Activated CD4-positive, alpha-beta T cell treated with anti-CD3 and anti-CD28 coated beads for 36 hours (primary cell): Measurements from ENCODE around the gene KNDC1. TPM values are rescaled to one million over a fixed set of nuclear protein-coding genes. Genes with fewer than 3 reads are reported as not detected.
A peak's percentile ranks its signal among the peaks of the same experiment; 100 is the strongest.

Source experiments
- ATAC-seq: fragments of 200-7000 bp; cut with Tn5 transposase; one replicate; pipeline ENCODE4 v1.10.0; 2021; ENCODE audit warnings: mild to moderate bottlenecking, moderate library complexity
- CTCF ChIA-PET: fragments of 350-600 bp; sonication (Branson Sonifier 250); formaldehyde crosslinking; loops from one replicate; lab custom pipeline; 2021; ENCODE audit warnings: antibody characterized with exemption; lab: Charles Lee
- POLR2A ChIA-PET: fragments of 350-600 bp; sonication (Branson Sonifier 250); formaldehyde crosslinking; loops from one replicate; lab custom pipeline; 2021; ENCODE audit warnings: antibody characterized with exemption, inconsistent platforms; lab: Charles Lee
- DNase-seq: peaks from one replicate; pipeline ENCODE4 v3.0.0-alpha.2; 2020
- H3K27ac Mint-ChIP-seq: one replicate; pipeline ENCODE4 v1.8.0; 2021; ENCODE audit warnings: mixed read lengths
- H3K27me3 Mint-ChIP-seq: one replicate; pipeline ENCODE4 v1.8.0; 2021; ENCODE audit warnings: mixed read lengths
- H3K36me3 Mint-ChIP-seq: one replicate; pipeline ENCODE4 v1.8.0; 2021; ENCODE audit warnings: low read depth, mixed read lengths
- H3K4me1 Mint-ChIP-seq: one replicate; pipeline ENCODE4 v1.8.0; 2021; ENCODE audit warnings: mixed read lengths
- H3K4me3 Mint-ChIP-seq: one replicate; pipeline ENCODE4 v1.8.0; 2021; ENCODE audit warnings: mild to moderate bottlenecking, moderate library complexity, mixed read lengths
- H3K9me3 Mint-ChIP-seq: one replicate; pipeline ENCODE4 v1.8.0; 2021; ENCODE audit warnings: low read depth, mixed read lengths
- intact Hi-C, 2 experiments: fragments of 100-400 bp; cut with DNase I in 1 of 2; cut with micrococcal nuclease in 1 of 2; formaldehyde crosslinking; loops; one replicate each; pipeline versions ENCODE4 v1.14.2 to v1.15.1; 2022 to 2024; cut with DNase I, micrococcal nuclease
- total RNA-seq, 2 experiments: library from RNA; stranded (reverse); gene quantifications; one replicate each; pipeline ENCODE4 v1.2.3, GENCODE V29; 2021

The KNDC1 gene
- total RNA-seq, 2 experiments from 2014 or later, result not detected

DNA sequence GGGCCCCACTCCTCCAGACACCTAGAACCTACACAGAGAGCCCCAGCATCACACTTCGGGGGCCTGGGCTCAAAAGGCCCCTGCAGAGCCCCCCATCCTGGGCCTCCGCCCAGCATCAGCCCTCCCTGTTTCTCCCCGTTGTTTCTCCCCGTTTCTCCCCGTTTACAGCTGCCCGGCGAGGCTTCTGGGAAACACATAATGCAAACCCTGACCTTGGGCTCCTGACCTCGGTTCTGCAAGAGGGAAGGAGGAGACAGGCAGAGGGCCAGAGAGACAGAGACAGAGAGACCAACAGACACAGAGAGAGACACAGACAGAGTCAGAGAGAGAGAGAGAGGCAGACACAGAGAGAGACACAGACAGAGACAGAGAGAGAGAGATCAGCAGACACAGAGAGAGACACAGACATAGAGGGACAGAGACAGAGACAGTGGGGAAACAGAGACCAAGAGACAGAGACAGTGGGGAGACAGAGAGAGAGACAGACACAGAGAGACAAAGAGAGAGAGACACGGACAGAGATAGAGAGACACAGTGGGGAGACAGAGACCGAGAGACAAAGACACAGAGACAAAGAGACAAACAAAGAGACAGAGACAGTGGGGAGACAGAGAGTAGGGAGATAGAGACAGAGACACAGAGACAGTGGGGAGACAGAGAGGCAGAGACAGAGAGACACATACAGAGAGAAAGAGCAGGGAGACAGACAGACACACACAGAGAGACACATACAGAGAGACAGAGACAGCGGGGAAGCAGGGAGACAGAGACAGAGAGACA lies 90.1 kb downstream of the KNDC1 start:
- no peaks in the 10 kb centered on the region for H3K9me3 Mint-ChIP-seq
- ChIA-PET CTCF (no interaction called here), POLR2A (no interaction called here)

DNA sequence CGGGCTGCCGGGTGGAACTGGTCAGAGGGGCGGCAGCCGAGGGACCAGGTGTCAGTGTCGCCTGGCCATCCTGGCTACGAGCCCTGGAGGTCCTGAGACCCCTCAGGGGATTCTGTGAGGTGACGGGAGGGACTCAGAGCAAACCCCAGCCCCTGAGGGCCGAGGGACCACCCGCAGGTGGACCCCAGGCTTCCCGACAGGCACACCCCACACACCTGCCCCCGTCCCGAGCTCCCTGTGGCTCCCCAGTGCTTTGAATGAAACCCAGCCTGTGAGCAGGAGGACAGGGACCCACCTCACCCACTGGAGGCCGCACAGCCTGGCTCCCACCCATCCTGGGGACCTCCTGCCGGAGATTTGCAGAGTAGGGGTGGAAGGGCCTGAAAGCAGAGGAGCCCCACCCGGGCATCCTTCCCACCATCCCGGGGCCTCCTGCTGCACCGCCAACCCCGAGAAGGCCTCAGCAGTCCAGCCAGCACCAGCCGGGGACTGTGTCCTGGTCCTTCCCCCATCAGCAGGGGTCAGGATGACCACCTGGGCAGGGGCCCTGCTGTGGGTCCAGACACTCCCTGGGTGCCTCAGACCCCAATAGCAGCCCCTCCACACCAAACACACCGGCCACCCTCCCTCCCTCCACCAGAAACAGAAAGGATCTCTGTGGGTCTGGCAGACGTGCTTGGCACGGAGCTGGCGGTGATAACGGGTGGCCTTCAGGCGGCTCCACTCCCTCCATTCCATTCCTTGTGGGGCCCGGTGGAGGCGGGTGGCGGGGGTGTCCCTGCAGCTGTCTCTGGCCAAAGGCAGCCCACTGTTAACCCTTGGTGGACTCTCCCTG lies 91.6 kb downstream of the KNDC1 start:
- POLR2A ChIA-PET, result no interaction called here
- no peaks in the 10 kb centered on the region for H3K4me1 Mint-ChIP-seq
- no peaks in the 10 kb centered on the region for H3K36me3 Mint-ChIP-seq
- H3K4me3 Mint-ChIP-seq, result no peak overlapping the region
- no peaks in the 10 kb centered on the region for H3K27me3 Mint-ChIP-seq
- DNase-seq (no peak), ATAC-seq (no peak)
- no peak overlapping the region for H3K27ac Mint-ChIP-seq
- CTCF ChIA-PET, result no interaction called here
- H3K9me3 Mint-ChIP-seq, result no peaks in the 10 kb centered on the region
- intact Hi-C loops, result loop anchor here in 1 of 2 experiments (10.0 kb wide), 1 partner anchor 1347 kb away; the partner anchor contains the start of gene PPP2R2D

More for the DNA sequence above, 90.1 kb downstream of the KNDC1 start:
- Mint-ChIP-seq H3K4me1 (no peaks in the 10 kb centered on the region), H3K27ac (no peak overlapping the region), H3K27me3 (no peaks in the 10 kb centered on the region), H3K36me3 (no peaks in the 10 kb centered on the region), H3K4me3 (no peak overlapping the region)
- no peak for ATAC-seq
- no peak for DNase-seq
- intact Hi-C loops, result loop anchor here in 1 of 2 experiments (10.0 kb wide), 1 partner anchor 1345 kb away; the partner anchor contains the start of gene PPP2R2D

DNA sequence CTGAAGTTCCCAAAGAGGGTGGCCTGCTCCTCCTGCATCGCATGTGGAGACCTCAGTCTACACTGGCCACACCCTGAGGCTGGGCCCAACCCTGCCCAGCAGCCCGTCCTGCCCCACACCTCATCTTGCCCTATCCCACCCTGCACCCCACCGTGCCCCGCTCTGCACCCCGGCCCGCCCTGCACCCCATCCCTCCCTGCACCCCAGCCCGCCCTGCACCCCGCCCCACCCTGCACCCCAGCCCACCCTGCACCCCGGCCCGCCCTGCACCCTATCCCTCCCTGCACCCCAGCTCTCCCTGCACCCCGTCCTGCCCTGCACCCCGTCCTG lies 92.2 kb downstream of the KNDC1 start:
- peaks cover 4% of the 10 kb centered on the region for H3K4me1 Mint-ChIP-seq
- H3K36me3 Mint-ChIP-seq, result no peaks in the 10 kb centered on the region
- H3K4me3 Mint-ChIP-seq, result no peak overlapping the region
- ATAC-seq, result no peak
- DNase-seq, result no peak
- no peak overlapping the region for H3K27ac Mint-ChIP-seq
- ChIA-PET POLR2A (no interaction called here), CTCF (no interaction called here)
- intact Hi-C loops, result loop anchor here in 1 of 2 experiments (10.0 kb wide), 1 partner anchor 1347 kb away; the partner anchor contains the start of gene PPP2R2D
- no peaks in the 10 kb centered on the region for H3K9me3 Mint-ChIP-seq
- H3K27me3 Mint-ChIP-seq, result no peaks in the 10 kb centered on the region

DNA sequence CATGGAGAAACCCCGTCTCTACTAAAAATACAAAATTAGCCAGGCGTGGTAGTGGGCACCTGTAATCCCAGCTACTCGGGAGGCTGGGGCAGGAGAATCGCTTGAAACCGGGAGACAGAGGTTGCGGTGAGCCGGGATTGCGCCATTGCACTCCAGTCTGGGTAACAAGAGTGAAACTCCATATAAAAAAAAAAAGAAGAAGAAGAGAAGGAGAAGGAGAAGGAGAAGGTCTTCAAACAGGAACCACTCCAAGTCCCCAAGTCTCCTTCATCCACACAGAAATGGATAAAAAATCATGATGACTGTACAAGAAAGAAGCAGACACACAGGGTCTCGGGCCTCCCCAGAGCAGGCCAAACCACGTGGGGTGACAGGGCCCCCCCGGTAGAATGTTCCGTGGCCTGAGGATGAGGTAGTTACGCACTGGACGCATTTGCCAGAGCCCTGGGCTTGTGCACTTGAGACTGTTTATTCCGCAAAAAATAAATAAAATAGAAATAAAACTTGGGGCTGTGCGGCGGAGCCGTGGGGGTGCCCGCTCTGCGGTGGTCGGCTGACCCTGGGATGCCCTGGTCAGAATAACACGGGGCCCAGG lies 93.4 kb downstream of the KNDC1 start:
- intact Hi-C loops, result loop anchor here in 1 of 2 experiments (10.0 kb wide), 1 partner anchor 1349 kb away; the partner anchor contains the start of gene PPP2R2D
- DNase-seq, result no peak
- no peak overlapping the region for H3K4me3 Mint-ChIP-seq
- ATAC-seq, result no peak
- no peaks in the 10 kb centered on the region for H3K9me3 Mint-ChIP-seq
- H3K36me3 Mint-ChIP-seq, result no peaks in the 10 kb centered on the region
- CTCF ChIA-PET, result no interaction called here
- H3K27ac Mint-ChIP-seq, result no peak overlapping the region
- POLR2A ChIA-PET, result no interaction called here
- peaks cover 16% of the 10 kb centered on the region for H3K4me1 Mint-ChIP-seq
- no peaks in the 10 kb centered on the region for H3K27me3 Mint-ChIP-seq

DNA sequence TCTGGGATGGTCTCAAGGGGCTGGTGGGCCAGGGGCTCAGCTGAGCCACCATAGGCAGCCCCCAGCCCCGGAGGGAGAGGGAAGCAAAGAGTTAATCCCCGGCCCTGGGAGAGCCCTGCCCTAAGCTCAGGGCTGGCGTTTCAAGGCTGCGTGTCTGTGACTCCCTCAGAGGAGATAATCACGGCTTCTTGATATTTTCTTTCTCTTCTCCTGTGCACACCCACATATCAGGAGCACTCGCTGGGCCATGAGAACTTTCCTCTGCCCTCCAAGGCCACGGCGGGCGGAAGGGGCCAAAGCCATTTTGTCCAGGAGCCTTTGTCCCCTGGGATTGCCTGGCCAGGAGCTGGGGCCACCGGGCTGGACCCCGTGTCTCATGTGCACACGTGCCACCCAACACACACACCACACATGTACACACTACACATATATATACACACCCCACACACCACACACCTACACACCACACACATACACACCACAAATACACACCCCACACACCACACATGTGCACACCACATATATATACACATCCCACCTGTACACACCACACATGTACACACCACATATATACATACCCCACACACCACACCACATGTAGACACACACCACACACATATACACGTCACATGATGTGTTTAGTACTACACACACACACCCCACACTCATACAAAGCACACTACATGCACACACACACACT lies 94.6 kb downstream of the KNDC1 start:
- Mint-ChIP-seq H3K27ac (no peak overlapping the region), H3K27me3 (no peaks in the 10 kb centered on the region), H3K4me1 (peaks cover 25% of the 10 kb centered on the region), H3K9me3 (no peaks in the 10 kb centered on the region), H3K36me3 (no peaks in the 10 kb centered on the region), H3K4me3 (no peak overlapping the region)
- DNase-seq, result no peak
- intact Hi-C loops, result loop anchor here (5.0 to 10.0 kb wide), 3 partner anchors 138 to 1350 kb away; partner anchors contain the start of genes BNIP3 (in 1 of the 2), MTG1 (in 1 of the 2) and PPP2R2D (in 1 of the 2)
- POLR2A ChIA-PET, result no interaction called here
- no peak for ATAC-seq
- CTCF ChIA-PET, result no interaction called here

DNA sequence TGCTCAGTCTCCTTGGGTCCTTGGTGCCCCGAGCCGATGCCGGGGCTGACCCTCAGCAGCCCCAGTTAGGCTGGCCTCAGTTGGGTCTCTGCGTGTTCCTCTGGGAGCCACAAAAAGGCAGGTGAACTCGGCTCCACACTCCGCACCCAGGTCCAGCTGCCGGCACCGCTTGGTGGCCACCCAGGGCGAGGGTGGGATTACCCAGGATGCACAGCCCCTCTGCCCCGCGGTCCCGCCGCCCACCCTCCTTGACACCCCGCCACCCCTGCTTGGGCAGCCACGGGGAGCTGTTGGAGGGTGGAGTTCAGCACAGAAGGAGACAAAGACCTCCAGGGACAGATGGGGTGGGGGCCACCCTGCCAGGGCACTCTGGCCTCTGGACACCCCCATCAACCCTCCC lies 95.3 kb downstream of the KNDC1 start:
- Mint-ChIP-seq H3K4me1 (peaks cover 32% of the 10 kb centered on the region), H3K9me3 (no peaks in the 10 kb centered on the region), H3K4me3 (no peak overlapping the region), H3K36me3 (no peaks in the 10 kb centered on the region), H3K27ac (no peak overlapping the region), H3K27me3 (no peaks in the 10 kb centered on the region)
- ChIA-PET CTCF (interaction anchor here (0.5 kb wide), 1 partner anchor 12 kb away, joined by 4 read pairs; no protein-coding TSS in a partner anchor), POLR2A (no interaction called here)
- intact Hi-C loops, result loop anchor here (5.0 to 10.0 kb wide), 3 partner anchors 137 to 1351 kb away; partner anchors contain the start of genes BNIP3 (in 1 of the 2), MTG1 (in 1 of the 2) and PPP2R2D (in 1 of the 2)
- no peak for DNase-seq
- ATAC-seq, result no peak

DNA sequence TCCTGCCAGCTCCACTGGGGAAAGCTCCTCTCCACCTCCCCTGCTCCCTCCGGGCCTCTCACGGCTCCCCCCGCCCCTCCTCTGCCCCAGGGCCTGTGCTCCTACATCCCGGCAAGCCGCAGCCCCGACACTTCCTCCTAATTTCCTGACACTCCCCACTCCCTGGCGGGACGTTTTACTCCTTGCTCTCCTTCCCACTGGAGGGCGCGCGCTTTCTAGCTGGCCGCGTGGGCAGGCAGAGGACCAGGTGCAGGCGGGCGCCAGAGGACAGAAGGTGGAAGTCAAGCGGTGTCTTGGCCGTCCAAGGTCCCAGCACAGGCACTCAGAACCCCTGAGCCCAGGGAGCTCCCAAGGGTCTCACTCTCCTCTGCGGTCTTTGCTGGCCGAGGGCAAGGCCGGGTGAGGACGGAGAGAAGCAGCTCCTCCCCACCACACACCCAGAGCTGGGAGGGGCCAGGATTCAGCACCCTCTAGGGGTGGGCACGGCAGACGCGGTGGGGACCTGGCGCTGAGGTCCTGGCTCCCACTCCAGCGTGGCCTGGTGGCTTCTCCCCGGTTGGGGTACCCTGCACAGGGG lies 97.6 kb downstream of the KNDC1 start:
- CTCF ChIA-PET, result interaction anchor here (0.5 to 2.4 kb wide), 9 partner anchors 16 to 355 kb away, joined by 3 to 9 read pairs (median 4); no protein-coding TSS in a partner anchor
- DNase-seq (peak; percentile 52), ATAC-seq (no peak)
- POLR2A ChIA-PET, result no interaction called here
- Mint-ChIP-seq H3K27ac (peak overlapping the region; percentile 88), H3K4me1 (peaks cover 48% of the 10 kb centered on the region), H3K27me3 (no peaks in the 10 kb centered on the region), H3K4me3 (peak overlapping the region; percentile 48), H3K36me3 (peaks cover 3% of the 10 kb centered on the region), H3K9me3 (no peaks in the 10 kb centered on the region)
- intact Hi-C loops, result loop anchor here (5.0 to 10.0 kb wide), 3 partner anchors 135 to 1353 kb away; partner anchors contain the start of genes BNIP3 (in 1 of the 2), MTG1 (in 1 of the 2) and PPP2R2D (in 1 of the 2)

DNA sequence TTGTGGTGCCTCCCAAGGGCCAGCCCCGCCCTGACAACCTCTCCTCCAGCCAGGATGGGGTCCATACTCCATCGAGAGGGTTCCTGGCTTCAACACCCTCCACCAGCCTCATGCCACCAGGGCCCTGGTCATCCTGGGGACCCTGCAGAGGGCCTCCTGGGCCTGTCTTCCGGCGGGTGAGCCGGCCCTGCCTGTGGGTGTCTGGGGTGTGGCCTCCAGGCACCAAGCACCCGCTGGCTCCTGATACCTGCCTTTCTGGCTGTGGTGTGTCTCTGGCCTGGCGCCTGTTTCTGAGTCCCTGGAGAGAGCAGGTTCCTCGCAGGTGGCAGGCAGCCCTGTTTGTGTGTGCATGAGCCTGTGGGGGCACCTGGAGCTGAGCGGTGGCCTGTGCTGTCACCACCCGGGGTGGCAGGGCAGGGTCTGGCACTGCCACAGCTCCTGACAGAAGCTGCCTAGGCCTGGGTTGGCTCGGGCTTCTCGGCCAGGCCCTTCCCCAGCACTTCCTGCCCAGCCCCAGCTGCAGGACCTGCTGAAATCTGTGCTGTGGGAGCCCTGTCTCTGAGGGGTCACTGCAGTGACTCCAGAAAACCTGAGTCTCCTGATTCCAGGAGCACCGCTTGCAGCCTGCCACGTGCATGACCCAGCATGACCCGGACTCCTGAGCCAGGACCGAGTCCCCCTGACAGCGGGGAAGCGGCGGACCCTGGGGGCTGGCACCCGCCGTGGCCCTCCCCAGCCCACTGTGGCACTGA lies 98.2 kb downstream of the KNDC1 start:
- ChIA-PET CTCF (interaction anchor here (0.5 to 2.4 kb wide), 8 partner anchors 17 to 355 kb away, joined by 3 to 9 read pairs (median 4); no protein-coding TSS in a partner anchor), POLR2A (interaction anchor here (1.4 to 1.5 kb wide), 2 partner anchors 17 to 32 kb away, joined by 3 to 13 read pairs; no protein-coding TSS in a partner anchor)
- ATAC-seq (peak; percentile 17), DNase-seq (peak; percentile 75)
- intact Hi-C loops, result loop anchor here (5.0 to 10.0 kb wide), 3 partner anchors 134 to 1353 kb away; partner anchors contain the start of genes BNIP3 (in 1 of the 2), MTG1 (in 1 of the 2) and PPP2R2D (in 1 of the 2)
- Mint-ChIP-seq H3K4me1 (peaks cover 54% of the 10 kb centered on the region), H3K4me3 (peak overlapping the region; percentile 48), H3K27me3 (no peaks in the 10 kb centered on the region), H3K27ac (peak overlapping the region; percentile 88), H3K36me3 (peaks cover 7% of the 10 kb centered on the region), H3K9me3 (no peaks in the 10 kb centered on the region)

DNA sequence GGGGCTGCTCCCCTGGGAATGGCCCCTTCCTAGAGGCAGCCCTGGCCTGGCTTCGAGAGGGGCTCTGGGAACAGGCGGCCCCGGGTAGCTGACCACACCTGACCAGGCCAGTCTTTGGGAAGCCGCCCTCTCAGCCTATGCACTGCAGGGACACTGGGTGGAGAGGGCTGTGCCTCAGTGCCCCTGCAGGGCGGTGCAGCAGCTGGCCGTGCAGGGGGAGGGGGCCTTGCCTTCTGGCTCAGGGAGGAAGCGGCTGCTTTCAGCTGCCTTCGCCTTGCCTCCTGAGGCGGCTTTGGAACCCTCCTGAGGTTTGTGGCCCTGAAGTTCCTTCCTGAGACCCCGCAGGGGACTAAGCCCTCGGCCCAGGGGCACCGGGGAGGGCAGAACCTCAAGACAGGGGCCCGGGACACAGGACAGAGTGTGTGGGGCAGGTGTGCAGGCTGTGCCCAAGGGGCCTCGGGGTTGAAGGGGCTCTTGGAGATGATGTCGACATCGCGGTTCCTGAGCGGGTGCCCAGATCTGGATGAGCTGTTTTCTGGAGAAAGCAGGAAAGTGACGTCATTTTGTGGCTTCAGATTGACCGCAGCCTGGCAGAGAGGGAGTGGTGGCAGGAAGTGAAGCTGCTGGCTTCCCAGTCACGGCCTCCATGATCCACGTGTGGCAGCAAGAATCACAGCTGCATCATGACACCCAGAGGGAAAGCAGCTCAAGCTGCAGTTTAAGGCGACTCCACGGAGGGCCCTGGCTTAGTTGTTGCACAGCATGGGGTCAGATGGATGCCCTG lies 99.0 kb downstream of the KNDC1 start:
- Mint-ChIP-seq H3K9me3 (no peaks in the 10 kb centered on the region), H3K4me1 (peaks cover 60% of the 10 kb centered on the region), H3K4me3 (peak overlapping the region; percentile 67), H3K27ac (peak overlapping the region; percentile 86), H3K36me3 (peaks cover 13% of the 10 kb centered on the region), H3K27me3 (no peaks in the 10 kb centered on the region)
- CTCF ChIA-PET, result interaction anchor here (0.9 to 1.5 kb wide), 5 partner anchors 16 to 70 kb away, joined by 3 to 6 read pairs (median 4); no protein-coding TSS in a partner anchor
- POLR2A ChIA-PET, result interaction anchor here (0.6 to 1.5 kb wide), 5 partner anchors 16 to 129 kb away, joined by 3 to 13 read pairs (median 3); no protein-coding TSS in a partner anchor
- ATAC-seq (peak; percentile 68), DNase-seq (peak; percentile 97)
- intact Hi-C loops, result loop anchor here (1.0 to 10.0 kb wide), 5 partner anchors 115 to 1354 kb away; partner anchors contain the start of genes BNIP3 (in 1 of the 2), INPP5A (in 1 of the 2), MTG1 (in 1 of the 2) and PPP2R2D (in 1 of the 2)
